ENCODE data around the gene SH2D2A.

GRCh38 chr1:156860628-156861423 is 44.2 kb upstream of the SH2D2A start, which contains the start of gene NTRK1:
- no peak for TF ChIP-seq CTCF (IDR thresholded peaks at IDR 0.05)
- TF ChIP-seq ZFX (IDR thresholded peaks at IDR 0.05; ENCODE audit: borderline replicate concordance), result no peak
